ENCODE measurements around the gene ATF4.

Gene ATF4

DNA sequence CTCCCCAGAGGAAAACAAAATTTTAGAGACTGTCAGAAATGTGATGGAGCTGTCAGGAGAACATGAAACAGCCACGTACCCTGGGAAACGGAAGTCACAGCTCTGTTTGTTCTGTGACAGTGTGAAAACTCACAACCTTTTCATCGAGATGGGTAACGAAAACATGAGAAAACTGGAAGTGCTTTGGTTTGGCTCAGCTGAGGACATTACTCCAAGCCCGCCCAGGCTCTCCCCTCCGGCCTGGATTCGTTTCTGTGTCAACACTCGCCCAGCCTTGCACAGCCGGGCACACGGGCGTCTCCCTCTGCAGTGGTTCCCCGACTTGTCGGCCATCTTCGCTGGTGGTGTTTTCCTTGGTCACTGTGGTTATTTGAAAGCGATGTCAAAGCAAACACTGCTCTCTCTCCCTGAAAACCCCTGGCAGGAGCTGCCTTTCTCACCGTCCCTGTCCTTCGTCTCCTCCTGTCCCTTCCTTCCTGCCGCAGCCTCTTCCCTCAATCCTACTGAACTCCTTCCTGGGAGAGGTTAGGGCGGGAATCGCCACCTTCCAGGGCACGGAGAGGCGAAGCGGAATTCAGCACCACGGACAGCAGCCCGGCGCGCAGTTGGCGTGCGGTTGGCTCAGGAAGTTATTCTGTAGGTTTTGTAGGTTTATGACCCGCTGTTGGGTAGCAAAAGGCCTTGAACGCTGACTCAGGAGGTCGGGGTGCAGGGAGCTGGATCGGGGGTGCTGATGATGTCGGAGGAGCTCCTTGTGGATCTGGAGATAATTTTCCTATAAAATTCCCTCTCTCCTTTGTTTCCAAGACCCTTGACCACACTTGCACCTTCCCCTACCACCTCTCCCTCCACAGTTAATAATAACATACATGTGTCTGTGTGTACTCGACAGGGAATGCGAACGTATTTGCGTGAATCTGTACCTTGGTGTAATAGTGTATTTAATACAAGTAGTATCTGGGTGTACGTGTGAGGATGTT lies 25.3 kb downstream of the ATF4 start:
- H3K27ac ChIP-seq, result no peak overlapping the region
- TF ChIP-seq CTCF (conservative IDR thresholded peaks at IDR 0.05) (no peak), ZFX (IDR thresholded peaks at IDR 0.05) (no peak)

DNA sequence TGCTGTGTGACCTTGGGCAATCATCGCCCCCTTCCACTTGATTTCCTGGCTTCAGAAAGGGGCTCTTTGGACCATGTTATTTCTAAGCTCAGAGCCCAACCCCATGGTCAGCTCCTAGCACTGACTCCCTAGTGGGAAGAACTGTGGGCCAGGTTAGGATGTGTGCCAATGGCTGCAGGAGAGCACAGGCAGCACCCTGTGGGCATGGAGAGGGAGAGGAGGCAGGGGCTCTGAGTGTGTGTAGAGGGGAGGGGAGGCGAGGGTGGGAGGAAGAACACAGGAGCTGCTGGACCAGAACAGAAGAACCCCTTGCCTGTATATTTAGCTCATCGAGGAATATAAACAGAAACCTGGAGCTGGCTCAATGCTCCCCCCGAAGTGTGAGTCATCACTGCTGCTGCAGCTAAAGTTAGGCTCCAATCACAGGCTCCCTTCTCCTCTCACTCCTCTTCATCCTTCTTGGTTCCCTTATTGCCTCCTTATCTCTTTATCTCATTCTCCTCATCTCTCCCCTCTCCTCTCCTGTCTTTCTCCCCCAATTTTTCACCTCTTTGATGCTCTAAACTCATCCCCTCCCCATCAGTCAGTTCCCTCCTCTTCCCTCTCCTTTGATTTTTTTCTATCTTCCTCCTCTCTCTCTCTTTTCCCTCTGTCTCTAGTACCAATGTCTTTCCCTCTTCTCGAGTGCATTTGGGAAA lies 26.7 kb downstream of the ATF4 start:
- no peak for TF ChIP-seq ZFX (IDR thresholded peaks at IDR 0.05)
- no peak for TF ChIP-seq CTCF (conservative IDR thresholded peaks at IDR 0.05)
- no peak overlapping the region for H3K27ac ChIP-seq

DNA sequence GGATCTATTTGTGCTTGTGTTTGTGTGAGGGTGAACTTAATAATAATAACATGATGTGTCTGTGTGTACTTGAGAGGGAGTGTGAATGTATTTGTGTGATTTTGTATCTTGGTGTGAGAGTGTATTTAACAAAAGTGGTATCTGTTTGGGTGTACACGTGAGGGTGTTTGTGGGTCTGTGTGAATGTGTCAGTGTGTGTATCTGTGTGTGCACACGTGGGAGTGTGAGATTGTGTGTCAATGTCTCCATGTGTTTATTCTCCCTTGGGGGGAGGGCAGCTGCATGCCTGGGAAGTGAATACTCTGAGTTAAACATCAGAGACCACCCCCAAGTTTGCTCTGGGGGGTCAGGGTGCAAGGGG lies 27.2 kb downstream of the ATF4 start:
- TF ChIP-seq CTCF (conservative IDR thresholded peaks at IDR 0.05) (no peak), ZFX (IDR thresholded peaks at IDR 0.05) (no peak)
- no peak overlapping the region for H3K27ac ChIP-seq

- TF ChIP-seq CTCF (conservative IDR thresholded peaks at IDR 0.05), result no peak
- TF ChIP-seq ZFX (IDR thresholded peaks at IDR 0.05), result no peak
- H3K27ac ChIP-seq, result no peak overlapping the region
Measured at GRCh38 chr22:39553429-39553828, 33.1 kb downstream of the ATF4 start.

DNA sequence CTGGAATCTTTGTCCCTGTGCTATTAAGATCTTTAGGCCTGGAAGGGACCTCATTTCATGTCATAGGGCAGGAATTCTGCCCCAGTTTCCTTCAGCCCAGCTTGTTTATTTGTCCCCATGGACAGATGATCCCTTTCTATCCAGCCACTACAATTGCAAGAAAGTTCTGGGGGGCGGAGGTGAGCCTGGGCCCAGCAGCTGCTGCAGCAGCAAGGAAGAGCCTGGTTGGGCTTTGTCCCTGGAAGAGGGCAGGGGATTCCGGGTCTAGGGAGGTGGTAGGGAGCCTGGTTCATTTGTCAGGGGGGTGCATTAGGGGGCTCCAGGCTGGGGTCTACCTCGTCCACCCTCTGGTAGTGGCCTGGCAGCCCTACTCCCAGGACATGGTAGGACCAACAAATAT lies 33.8 kb downstream of the ATF4 start:
- TF ChIP-seq ZFX (IDR thresholded peaks at IDR 0.05) (no peak), CTCF (conservative IDR thresholded peaks at IDR 0.05) (no peak)
- no peak overlapping the region for H3K27ac ChIP-seq

GRCh38 chr22:39556970-39557841 lies 36.8 kb downstream of the ATF4 start:
- no peak overlapping the region for H3K27ac ChIP-seq
- TF ChIP-seq CTCF (conservative IDR thresholded peaks at IDR 0.05), result no peak; the same call in 1 of the 2 replicates
- no peak for TF ChIP-seq ZFX (IDR thresholded peaks at IDR 0.05)
